Testis (tissue), 2 donors: Measurements from ENCODE around the gene HIGD1A.

Source experiments
- CTCF ChIP-seq, 3 experiments: fragments of 450-650 bp in 2 of 3; fragments of 200-600 bp in 1 of 3; sonication (generic) in 1 of 3; IDR thresholded peaks; one replicate each; pipeline ENCODE4 v1.5.1; 2016 to 2019; ENCODE audit warnings: antibody characterized with exemption in 3 of 3, mild to moderate bottlenecking in 2 of 3, moderate library complexity in 1 of 3
- POLR2A ChIP-seq: fragments of 450-650 bp; IDR thresholded peaks from one replicate; pipeline ENCODE4 v1.6.1; 2017; ENCODE audit warnings: antibody characterized with exemption, mild to moderate bottlenecking, moderate library complexity

- TF ChIP-seq CTCF (IDR thresholded peaks at IDR 0.05) (no peak), POLR2A (no peak)
These were observed 1.3 kb downstream of the HIGD1A start for GRCh38 chr3:42802876-42803413.
